ENCODE results near the gene BUB1. TPM values are rescaled to one million over a fixed set of nuclear protein-coding genes. Genes with fewer than 3 reads are reported as not detected.

The BUB1 gene
- total RNA-seq, 2 experiments from 2014 or later = 1.6 to 3.5 TPM

- Histone ChIP-seq H3K36me3 (ENCODE audit: insufficient read depth, low read length) (no peaks in the 10 kb centered on the region), H3K27ac (ENCODE audit: low read depth in 1 of 2, low read length in 2 of 2) (no peak overlapping the region), H3K4me1 (ENCODE audit: insufficient read depth, low read length) (no peaks in the 10 kb centered on the region), H3K4me3 (ENCODE audit: low read length) (no peak overlapping the region), H3K9me3 (ENCODE audit: control insufficient read depth in 1 of 2, insufficient read depth in 1 of 2, low read length in 2 of 2) (no peaks in the 10 kb centered on the region), H3K27me3 (ENCODE audit: control insufficient read depth in 1 of 2, insufficient read depth in 2 of 2, low read length in 2 of 2) (no peaks in the 10 kb centered on the region)
- ChIA-PET POLR2A (no interaction called here), CTCF (no interaction called here)
- H3K4me3 Mint-ChIP-seq = no peak overlapping the region
- H3K27me3 Mint-ChIP-seq = no peaks in the 10 kb centered on the region
- H3K9me3 Mint-ChIP-seq = no peaks in the 10 kb centered on the region
- intact Hi-C loops (cut with DNase I, micrococcal nuclease) = no loop called here
- no peaks in the 10 kb centered on the region for H3K4me1 Mint-ChIP-seq (ENCODE audit: low read depth)
- ATAC-seq (ENCODE audit: poor library complexity) (no peak), DNase-seq (no peak)
- peaks cover 6% of the 10 kb centered on the region for H3K36me3 Mint-ChIP-seq (ENCODE audit: low read depth)
- H3K27ac Mint-ChIP-seq = no peak overlapping the region
- no peak for TF ChIP-seq CTCF (IDR thresholded peaks at IDR 0.05)
Observed at GRCh38 chr2:110655701-110656100, 22.2 kb downstream of the BUB1 start.

GRCh38 chr2:110653861-110654260, 24.0 kb downstream of the BUB1 start:
- no peaks in the 10 kb centered on the region for H3K4me1 Mint-ChIP-seq (ENCODE audit: low read depth)
- intact Hi-C loops (cut with DNase I, micrococcal nuclease) = no loop called here
- DNase-seq = no peak
- no peaks in the 10 kb centered on the region for H3K9me3 Mint-ChIP-seq
- Histone ChIP-seq H3K27ac (ENCODE audit: low read depth in 1 of 2, low read length in 2 of 2) (no peak overlapping the region), H3K4me1 (ENCODE audit: insufficient read depth, low read length) (no peaks in the 10 kb centered on the region), H3K4me3 (ENCODE audit: low read length) (no peak overlapping the region), H3K9me3 (ENCODE audit: control insufficient read depth in 1 of 2, insufficient read depth in 1 of 2, low read length in 2 of 2) (no peaks in the 10 kb centered on the region), H3K36me3 (ENCODE audit: insufficient read depth, low read length) (no peaks in the 10 kb centered on the region), H3K27me3 (ENCODE audit: control insufficient read depth in 1 of 2, insufficient read depth in 2 of 2, low read length in 2 of 2) (no peaks in the 10 kb centered on the region)
- TF ChIP-seq CTCF (IDR thresholded peaks at IDR 0.05) = no peak
- H3K27me3 Mint-ChIP-seq = no peaks in the 10 kb centered on the region
- no peak overlapping the region for H3K4me3 Mint-ChIP-seq
- H3K36me3 Mint-ChIP-seq (ENCODE audit: low read depth) = peaks cover 6% of the 10 kb centered on the region
- no peak for ATAC-seq (ENCODE audit: poor library complexity)
- ChIA-PET CTCF (no interaction called here), POLR2A (no interaction called here)
- no peak overlapping the region for H3K27ac Mint-ChIP-seq

- no peak overlapping the region for H3K4me3 Mint-ChIP-seq
- no peak overlapping the region for H3K27ac Mint-ChIP-seq
- Histone ChIP-seq H3K9me3 (ENCODE audit: control insufficient read depth in 1 of 2, insufficient read depth in 1 of 2, low read length in 2 of 2) (no peaks in the 10 kb centered on the region), H3K27ac (ENCODE audit: low read depth in 1 of 2, low read length in 2 of 2) (no peak overlapping the region), H3K36me3 (ENCODE audit: insufficient read depth, low read length) (no peaks in the 10 kb centered on the region), H3K27me3 (ENCODE audit: control insufficient read depth in 1 of 2, insufficient read depth in 2 of 2, low read length in 2 of 2) (no peaks in the 10 kb centered on the region), H3K4me3 (ENCODE audit: low read length) (no peak overlapping the region), H3K4me1 (ENCODE audit: insufficient read depth, low read length) (no peaks in the 10 kb centered on the region)
- CTCF ChIA-PET = no interaction called here
- no peak for TF ChIP-seq CTCF (IDR thresholded peaks at IDR 0.05)
- no peaks in the 10 kb centered on the region for H3K9me3 Mint-ChIP-seq
- POLR2A ChIA-PET = no interaction called here
- DNase-seq (no peak), ATAC-seq (ENCODE audit: poor library complexity) (no peak)
- intact Hi-C loops (cut with DNase I, micrococcal nuclease) = no loop called here
- H3K36me3 Mint-ChIP-seq (ENCODE audit: low read depth) = peaks cover 6% of the 10 kb centered on the region
- H3K27me3 Mint-ChIP-seq = no peaks in the 10 kb centered on the region
- H3K4me1 Mint-ChIP-seq (ENCODE audit: low read depth) = no peaks in the 10 kb centered on the region
Observed at GRCh38 chr2:110650346-110650745, 27.5 kb downstream of the BUB1 start.
